Fibroblast of lung (primary cell): Measurements from ENCODE around the gene MS4A13. TPM values are rescaled to one million over a fixed set of nuclear protein-coding genes. Genes with fewer than 3 reads are reported as not detected.
"Not testable (repeated sequence)": the region's sequence is repeated elsewhere in the genome, so short reads cannot be mapped to it uniquely, and the experiment has no call there.

Source experiments
- DNase-seq, 2 donors: peaks; one replicate each; pipeline versions ENCODE4 v3.0.0 to v3.0.0-alpha.2; 2010; ENCODE audit warnings: low read depth in 2 of 2
- H2AFZ ChIP-seq: 2 replicates; pipeline ENCODE4 v1.5.1; 2012; ENCODE audit warnings: low read length, control low read depth, inconsistent platforms
- H3K27ac ChIP-seq: 2 replicates; pipeline ENCODE4 v1.5.1; 2011; ENCODE audit warnings: low read length, control low read depth; ENCODE audit not compliant: insufficient read depth
- H3K27me3 ChIP-seq: 2 replicates; pipeline ENCODE4 v1.5.1; 2011; ENCODE audit warnings: mild to moderate bottlenecking, low read length; ENCODE audit not compliant: control insufficient read depth, insufficient read depth
- H3K36me3 ChIP-seq: 2 replicates; pipeline ENCODE4 v1.5.1; 2011; ENCODE audit warnings: low read length; ENCODE audit not compliant: control insufficient read depth, insufficient read depth
- H3K4me1 ChIP-seq: 2 replicates; pipeline ENCODE4 v1.5.1; 2011; ENCODE audit warnings: low read length; ENCODE audit not compliant: control insufficient read depth, insufficient read depth; ENCODE audit errors: extremely low read depth
- H3K4me2 ChIP-seq: 2 replicates; pipeline ENCODE4 v1.5.1; 2011; ENCODE audit warnings: low read length, control low read depth; ENCODE audit not compliant: insufficient read depth; ENCODE audit errors: extremely low read depth
- H3K4me3 ChIP-seq, 4 experiments: fragments of 200-600 bp in 1 of 4; sonication (generic) in 1 of 4; replicated peaks in 1 of 4; 2 replicates each; pipeline ENCODE4 v1.5.1; 2011 to 2016; ENCODE audit warnings: low read length in 4 of 4, low read depth in 3 of 4, mild to moderate bottlenecking in 3 of 4, control low read depth in 2 of 4, inconsistent platforms in 1 of 4, mixed read lengths in 1 of 4; ENCODE audit not compliant: insufficient read depth in 1 of 4; ENCODE audit errors: control extremely low read depth in 1 of 4
- H3K79me2 ChIP-seq: 2 replicates; pipeline ENCODE4 v1.5.1; 2012; ENCODE audit warnings: mild to moderate bottlenecking, low read length, inconsistent platforms; ENCODE audit not compliant: control insufficient read depth, insufficient read depth
- H3K9ac ChIP-seq: 2 replicates; pipeline ENCODE4 v1.5.1; 2011; ENCODE audit warnings: mild to moderate bottlenecking, low read length, control low read depth; ENCODE audit not compliant: insufficient read depth
- H3K9me3 ChIP-seq: 2 replicates; pipeline ENCODE4 v1.5.1; 2012; ENCODE audit warnings: low read depth, low read length; ENCODE audit not compliant: control insufficient read depth, insufficient read depth
- H4K20me1 ChIP-seq: 2 replicates; pipeline ENCODE4 v1.5.1; 2011; ENCODE audit warnings: low read length; ENCODE audit not compliant: control insufficient read depth, insufficient read depth; ENCODE audit errors: extremely low read depth
- CTCF ChIP-seq, 2 donors: IDR thresholded peaks in 1 of 2; conservative IDR thresholded peaks in 1 of 2; 1 replicate in 1 of 2; 2 replicates in 1 of 2; pipeline ENCODE4 v1.5.1; 2011 to 2012; ENCODE audit warnings: low read length in 2 of 2, control low read depth in 1 of 2, inconsistent platforms in 1 of 2, low read depth in 1 of 2, mild to moderate bottlenecking in 1 of 2
- EZH2 ChIP-seq: IDR thresholded peaks from 2 replicates; pipeline ENCODE4 v1.5.1; 2012; ENCODE audit warnings: low read length, control low read depth, mild to moderate bottlenecking; ENCODE audit errors: missing control alignments
- polyA plus RNA-seq, 2 donors: library from polyadenylated mRNA; depleted of rRNA in 1 of 2; stranded (reverse) in 1 of 2; unstranded in 1 of 2; fragments of >200 nt; gene quantifications; 2 replicates each; pipeline ENCODE4 v1.2.1, GENCODE V29; 2011 to 2012; ENCODE audit warnings: missing spikeins in 1 of 2
- total RNA-seq: library from RNA; depleted of rRNA; stranded (reverse); fragments of >200 nt; gene quantifications from 2 replicates; pipeline ENCODE4 v1.2.1, GENCODE V29; 2014

Gene MS4A13
- total and polyA plus RNA-seq, 2 donors (not counting 1 experiment from before 2014, with no cell fraction given): not detected

GRCh38 chr11:60528934-60529333, 13.7 kb downstream of the MS4A13 start:
- Histone ChIP-seq H3K27ac (no peak overlapping the region), H3K9ac (no peak overlapping the region)
- no peak for TF ChIP-seq CTCF (conservative IDR thresholded peaks at IDR 0.05 in 1 of 2, IDR thresholded peaks at IDR 0.05 in 1 of 2; ENCODE audit: low read depth in 1 of 2, low read length in 2 of 2)
- no peak for TF ChIP-seq EZH2

DNA sequence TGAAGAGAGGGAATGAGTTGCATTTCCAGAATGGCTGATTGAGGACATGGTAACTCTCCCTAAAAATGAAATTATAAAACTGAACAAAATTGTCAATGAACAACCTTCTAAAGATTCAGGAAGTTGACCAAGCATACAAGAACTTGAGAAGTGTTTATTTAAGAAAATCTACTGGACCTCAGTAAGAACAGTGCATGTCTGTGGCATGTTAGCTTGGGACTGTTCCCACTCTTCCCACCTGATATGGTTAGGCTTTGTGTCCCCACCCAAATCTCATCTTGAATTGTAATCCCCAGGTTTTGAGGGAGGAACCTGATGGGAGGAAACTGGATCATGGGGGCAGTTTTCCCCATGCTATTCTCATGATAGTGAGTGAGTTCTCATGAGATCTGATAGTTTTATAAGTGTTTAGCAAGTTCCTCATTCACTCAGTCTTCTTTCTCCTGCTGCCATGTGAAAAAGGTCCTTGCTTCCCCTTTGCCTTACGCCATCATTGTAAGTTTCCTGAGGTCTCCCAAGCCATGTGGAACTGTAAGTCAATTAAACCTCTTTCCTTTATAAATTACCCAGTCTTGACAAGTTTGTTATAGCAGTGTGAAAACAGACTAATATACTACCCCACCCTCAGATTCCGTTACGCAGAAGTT, 15.4 kb downstream of the MS4A13 start:
- Histone ChIP-seq H3K9me3 (no peaks in the 10 kb centered on the region), H3K9ac (no peak overlapping the region), H3K36me3 (no peaks in the 10 kb centered on the region), H3K4me1 (no peaks in the 10 kb centered on the region), H4K20me1 (no peaks in the 10 kb centered on the region), H3K27ac (no peak overlapping the region), H2AFZ (no peak overlapping the region), H3K4me3 (no peak overlapping the region), H3K27me3 (no peaks in the 10 kb centered on the region), H3K79me2 (no peaks in the 10 kb centered on the region), H3K4me2 (no peak overlapping the region)
- no peak for DNase-seq
- TF ChIP-seq CTCF (conservative IDR thresholded peaks at IDR 0.05 in 1 of 2, IDR thresholded peaks at IDR 0.05 in 1 of 2; ENCODE audit: low read depth in 1 of 2, low read length in 2 of 2): no peak
- TF ChIP-seq EZH2: no peak

More at GRCh38 chr11:60528934-60529333, 13.7 kb downstream of the MS4A13 start:
- Histone ChIP-seq H4K20me1 (no peaks in the 10 kb centered on the region), H3K4me2 (no peak overlapping the region), H3K9me3 (no peaks in the 10 kb centered on the region), H3K27me3 (no peaks in the 10 kb centered on the region), H3K4me3 (no peak overlapping the region), H2AFZ (no peak overlapping the region), H3K4me1 (no peaks in the 10 kb centered on the region), H3K36me3 (no peaks in the 10 kb centered on the region), H3K79me2 (no peaks in the 10 kb centered on the region)
- DNase-seq: no peak

DNA sequence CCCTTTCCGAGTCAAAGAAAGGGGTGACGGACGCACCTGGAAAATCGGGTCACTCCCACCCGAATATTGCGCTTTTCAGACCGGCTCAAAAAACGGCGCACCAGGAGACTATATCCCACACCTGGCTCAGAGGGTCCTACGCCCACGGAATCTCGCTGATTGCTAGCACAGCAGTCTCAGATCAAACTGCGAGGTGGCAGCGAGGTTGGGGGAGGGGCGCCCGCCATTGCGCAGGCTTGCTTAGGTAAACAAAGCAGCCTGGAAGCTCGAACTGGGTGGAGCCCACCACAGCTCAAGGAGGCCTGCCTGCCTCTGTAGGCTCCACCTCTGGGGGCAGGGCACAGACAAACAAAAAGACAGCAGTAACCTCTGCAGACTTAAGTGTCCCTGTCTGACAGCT, 17.2 kb downstream of the MS4A13 start:
- not testable (repeated sequence) for H3K9me3 ChIP-seq, H3K27ac ChIP-seq, H3K4me2 ChIP-seq, H4K20me1 ChIP-seq, DNase-seq, H3K9ac ChIP-seq, H3K4me1 ChIP-seq, H3K36me3 ChIP-seq, H2AFZ ChIP-seq, H3K27me3 ChIP-seq, H3K4me3 ChIP-seq, H3K79me2 ChIP-seq

DNA sequence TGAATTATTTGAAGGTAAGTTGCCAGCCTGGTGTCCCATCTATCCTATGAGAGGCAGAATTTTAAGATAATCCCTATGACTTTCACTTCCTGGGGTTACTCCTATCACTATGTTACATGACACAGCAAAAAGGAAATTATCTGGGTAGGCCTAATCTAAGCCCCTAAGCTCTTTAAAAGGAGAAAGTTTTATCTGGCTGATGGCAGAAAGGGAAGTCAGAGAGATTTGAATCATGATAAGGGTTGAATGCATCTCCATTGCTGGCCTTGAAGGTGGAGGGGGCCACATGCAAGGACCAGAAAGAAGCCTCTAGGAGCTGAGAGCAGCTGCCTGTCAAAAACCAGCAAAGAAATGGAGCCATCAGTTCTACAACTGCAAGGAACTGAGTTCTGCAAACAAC, 23.4 kb downstream of the MS4A13 start:
- H3K4me1 ChIP-seq, H3K4me3 ChIP-seq, H3K27ac ChIP-seq, H3K9ac ChIP-seq, H4K20me1 ChIP-seq, H3K4me2 ChIP-seq, H3K27me3 ChIP-seq, H3K36me3 ChIP-seq, H3K79me2 ChIP-seq, H3K9me3 ChIP-seq, DNase-seq, H2AFZ ChIP-seq: not testable (repeated sequence)
